ENCODE measurements around the gene TMEM61.

DNA sequence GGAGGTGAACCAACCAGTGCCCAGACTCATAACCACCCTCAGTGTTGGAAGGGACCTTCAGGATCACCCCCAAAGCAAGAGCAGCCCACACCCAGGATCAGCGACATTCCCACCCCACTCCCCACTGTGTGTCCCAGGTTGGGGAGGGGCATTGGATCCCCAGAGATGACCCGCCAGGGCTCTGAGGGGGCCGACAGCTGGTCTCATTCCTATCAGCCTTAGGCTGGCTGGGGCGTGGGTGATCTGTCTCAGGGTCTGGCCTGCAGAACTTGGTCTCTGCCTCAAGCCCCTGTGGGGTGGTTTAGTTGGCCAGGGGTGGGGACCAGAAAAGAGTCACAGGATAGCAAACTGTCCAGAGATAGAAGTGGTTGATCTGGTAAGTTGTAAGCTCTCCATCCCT is 10.5 kb downstream of the TMEM61 start:
- no peak for TF ChIP-seq POLR2A (IDR thresholded peaks at IDR 0.05; ENCODE audit: low read depth, low read length)
- TF ChIP-seq TAF1 (IDR thresholded peaks at IDR 0.05; ENCODE audit: borderline replicate concordance, low read depth, low read length) = no peak
- no peak for TF ChIP-seq POLR2AphosphoS5 (IDR thresholded peaks at IDR 0.05; ENCODE audit: low read depth, low read length)

Data from GM12892 (cell line).